GM19099 (cell line): ENCODE results near the gene TBC1D21.

Experiments used
- POLR2A ChIP-seq: IDR thresholded peaks from 3 replicates; pipeline ENCODE4 v1.6.1; 2011; ENCODE audit warnings: low read depth; ENCODE audit not compliant: insufficient read length; ENCODE audit errors: extremely low read depth

The TBC1D21 gene

GRCh38 chr15:73926219-73927002, 53.0 kb downstream of the TBC1D21 start, which contains the start of gene LOXL1:
TSS of gene LOXL1 (plus strand) at chr15:73926462. CDS start at chr15:73926784, 322 bp downstream.
- no peak for TF ChIP-seq POLR2A

- no peak for TF ChIP-seq POLR2A
Observed at GRCh38 chr15:73927003-73927475, 53.7 kb downstream of the TBC1D21 start.

GRCh38 chr15:73927476-73928240, 54.3 kb downstream of the TBC1D21 start:
- TF ChIP-seq POLR2A, result no peak

- TF ChIP-seq POLR2A, result no peak
Observed at GRCh38 chr15:73928241-73928579, 54.8 kb downstream of the TBC1D21 start.

- no peak for TF ChIP-seq POLR2A
Observed at GRCh38 chr15:73928971-73929627, 55.7 kb downstream of the TBC1D21 start.

- no peak for TF ChIP-seq POLR2A
Observed at GRCh38 chr15:73930371-73930770, 57.0 kb downstream of the TBC1D21 start.

- TF ChIP-seq POLR2A, result no peak
Observed at GRCh38 chr15:73930790-73931281, 57.5 kb downstream of the TBC1D21 start.

- TF ChIP-seq POLR2A, result no peak
Observed at GRCh38 chr15:73931441-73931840, 58.1 kb downstream of the TBC1D21 start.

GRCh38 chr15:73932381-73933191, 59.2 kb downstream of the TBC1D21 start:
- no peak for TF ChIP-seq POLR2A

GRCh38 chr15:73934281-73934680, 60.9 kb downstream of the TBC1D21 start:
- TF ChIP-seq POLR2A, result no peak

GRCh38 chr15:73935547-73935946, 62.2 kb downstream of the TBC1D21 start:
- no peak for TF ChIP-seq POLR2A

- TF ChIP-seq POLR2A, result no peak
Observed at GRCh38 chr15:73936181-73936580, 62.8 kb downstream of the TBC1D21 start.

GRCh38 chr15:73936588-73937290, 63.4 kb downstream of the TBC1D21 start:
- no peak for TF ChIP-seq POLR2A

- TF ChIP-seq POLR2A, result no peak
Observed at GRCh38 chr15:73937296-73937695, 63.9 kb downstream of the TBC1D21 start.
